B cell (primary cell): Measurements from ENCODE around the gene MEIS2. TPM values are rescaled to one million over a fixed set of nuclear protein-coding genes. Genes with fewer than 3 reads are reported as not detected.

Experiments
- ATAC-seq: fragments of 200-7000 bp; cut with Tn5 transposase; one replicate; pipeline ENCODE4 v1.10.0; 2021; ENCODE audit warnings: low read depth, mild to moderate bottlenecking, moderate number of reproducible peaks, moderate library complexity
- CTCF ChIA-PET: fragments of 350-600 bp; sonication (Branson Sonifier 250); formaldehyde crosslinking; loops from one replicate; lab custom pipeline; 2021; ENCODE audit warnings: antibody characterized with exemption, inconsistent platforms; lab: Charles Lee
- POLR2A ChIA-PET: fragments of 350-600 bp; sonication (Branson Sonifier 250); formaldehyde crosslinking; loops from one replicate; lab custom pipeline; 2021; ENCODE audit warnings: antibody characterized with exemption; lab: Charles Lee
- DNase-seq: peaks from one replicate; pipeline ENCODE4 v3.0.0; 2013
- H2AFZ ChIP-seq: 2 replicates; pipeline ENCODE4 v1.6.1; 2012; ENCODE audit warnings: mild to moderate bottlenecking, low read depth, low read length; ENCODE audit not compliant: insufficient read depth, poor library complexity, severe bottlenecking
- H3K27ac ChIP-seq, 2 donors: 1 replicate in 1 of 2; 2 replicates in 1 of 2; pipeline ENCODE4 v1.5.1; 2012 to 2013; ENCODE audit warnings: low read length in 2 of 2, mild to moderate bottlenecking in 2 of 2, moderate library complexity in 1 of 2
- H3K27me3 ChIP-seq, 4 experiments: fragments of 200-600 bp in 1 of 4; sonication (generic) in 1 of 4; replicated peaks in 1 of 4; 1 replicate in 2 of 4; 2 replicates in 2 of 4; pipeline versions ENCODE4 v1.6.1 to v1.7.0; 2013 to 2016; ENCODE audit warnings: low read length in 3 of 4, mild to moderate bottlenecking in 2 of 4, mixed read lengths in 1 of 4, moderate library complexity in 1 of 4; ENCODE audit not compliant: insufficient read depth in 4 of 4, control insufficient read depth in 3 of 4; ENCODE audit errors: control extremely low read depth in 1 of 4
- H3K36me3 ChIP-seq, 2 experiments: replicated peaks in 1 of 2; 1 replicate in 1 of 2; 2 replicates in 1 of 2; pipeline versions ENCODE4 v1.6.1 to v1.7.1; 2013; ENCODE audit warnings: low read length in 1 of 2; ENCODE audit not compliant: insufficient read depth in 2 of 2, control insufficient read depth in 1 of 2; ENCODE audit errors: control extremely low read depth in 1 of 2, extremely low read depth in 1 of 2
- H3K4me1 ChIP-seq, 2 donors: fragments of 200-600 bp in 1 of 2; sonication (generic) in 1 of 2; 1 replicate in 1 of 2; 2 replicates in 1 of 2; pipeline versions ENCODE4 v1.5.1 to v1.6.1; 2013 to 2017; ENCODE audit warnings: low read length in 2 of 2; ENCODE audit not compliant: control insufficient read depth in 2 of 2, insufficient read depth in 2 of 2
- H3K4me2 ChIP-seq: replicated peaks from 2 replicates; pipeline ENCODE3; 2012; ENCODE audit warnings: mild to moderate bottlenecking, low read depth, low read length; ENCODE audit not compliant: poor library complexity, severe bottlenecking
- H3K4me3 ChIP-seq, 5 experiments: fragments of 200-600 bp in 1 of 5; sonication (generic) in 1 of 5; 1 replicate in 3 of 5; 2 replicates in 2 of 5; pipeline versions ENCODE4 v1.5.1 to v1.7.0; 2011 to 2016; ENCODE audit warnings: low read length in 4 of 5, mild to moderate bottlenecking in 4 of 5, low read depth in 2 of 5, control low read depth in 1 of 5, moderate library complexity in 1 of 5; ENCODE audit not compliant: insufficient read depth in 1 of 5; ENCODE audit errors: control extremely low read depth in 1 of 5, extremely low read depth in 1 of 5
- H3K79me2 ChIP-seq: fragments of 200-600 bp; sonication (generic); one replicate; pipeline ENCODE4 v1.6.0; 2016; ENCODE audit warnings: low read length; ENCODE audit not compliant: control insufficient read depth, insufficient read depth
- H3K9ac ChIP-seq: fragments of 200-600 bp; sonication (generic); 2 replicates; pipeline ENCODE4 v1.6.1; 2017; ENCODE audit warnings: mild to moderate bottlenecking, low read length, moderate library complexity
- H3K9me3 ChIP-seq, 3 donors: one replicate each; pipeline versions ENCODE4 v1.6.1 to v1.7.1; 2013; ENCODE audit warnings: low read length in 2 of 3; ENCODE audit not compliant: control insufficient read depth in 2 of 3, insufficient read depth in 1 of 3; ENCODE audit errors: control extremely low read depth in 1 of 3
- H4K20me1 ChIP-seq: 2 replicates; pipeline ENCODE4 v1.6.0; 2012; ENCODE audit warnings: mild to moderate bottlenecking, low read length; ENCODE audit not compliant: insufficient read depth, control insufficient read depth, poor library complexity, severe bottlenecking
- H3K27ac Mint-ChIP-seq: one replicate; pipeline ENCODE4 v1.8.0; 2021; ENCODE audit warnings: mixed read lengths
- H3K27me3 Mint-ChIP-seq: one replicate; pipeline ENCODE4 v1.8.0; 2021; ENCODE audit warnings: mixed read lengths
- H3K4me1 Mint-ChIP-seq: one replicate; pipeline ENCODE4 v1.8.0; 2021; ENCODE audit warnings: mixed read lengths
- H3K4me3 Mint-ChIP-seq: one replicate; pipeline ENCODE4 v1.8.0; 2021; ENCODE audit warnings: mixed read lengths
- H3K9me3 Mint-ChIP-seq: one replicate; pipeline ENCODE4 v1.8.0; 2022; ENCODE audit warnings: mixed read lengths; ENCODE audit not compliant: insufficient read depth
- CTCF ChIP-seq: fragments of 200-600 bp; IDR thresholded peaks from one replicate; pipeline ENCODE4 v1.8.0; 2022; ENCODE audit warnings: antibody characterized with exemption, mild to moderate bottlenecking
- EZH2 ChIP-seq: IDR thresholded peaks from 2 replicates; pipeline ENCODE4 v1.6.1; 2012; ENCODE audit warnings: borderline replicate concordance, low read depth, mild to moderate bottlenecking, moderate library complexity, low read length; ENCODE audit not compliant: insufficient read depth, poor library complexity, severe bottlenecking
- WGBS: methylation state at CpG from one replicate; pipeline ENCODE4 v1.1.5; 2013; ENCODE audit warnings: missing lambda C conversion rate; ENCODE audit not compliant: insufficient coverage; 5-methylcytosine and 5-hydroxymethylcytosine counted together
- intact Hi-C: fragments of 100-400 bp; cut with micrococcal nuclease; formaldehyde crosslinking; loops from one replicate; pipeline ENCODE4 v1.10.0; 2022
- polyA plus RNA-seq: library from polyadenylated mRNA; depleted of rRNA; stranded (reverse); fragments of >200 nt; gene quantifications from 2 replicates; pipeline ENCODE4 v1.2.3, GENCODE V29; 2012
- total RNA-seq, 2 donors: library from RNA; stranded (reverse); fragments of 120-200 nt in 1 of 2; gene quantifications; 1 replicate in 1 of 2; 2 replicates in 1 of 2; pipeline versions ENCODE4 v1.2.3 to v1.2.4, GENCODE V29; 2013 to 2022

The MEIS2 gene
- total and polyA plus RNA-seq, 2 donors (not counting 1 experiment from before 2014, with no cell fraction given) = 0.22 TPM; not detected in 1

GRCh38 chr15:36936613-36937012 is 163.7 kb downstream of the MEIS2 start:
- Histone ChIP-seq H2AFZ (no peak overlapping the region), H3K4me3 (no peak overlapping the region), H4K20me1 (no peaks in the 10 kb centered on the region), H3K27me3 (no peaks in the 10 kb centered on the region), H3K9me3 (no peaks in the 10 kb centered on the region), H3K9ac (no peak overlapping the region), H3K27ac (no peak overlapping the region), H3K36me3 (no peaks in the 10 kb centered on the region), H3K4me1 (no peaks in the 10 kb centered on the region), H3K4me2 (no peak overlapping the region), H3K79me2 (no peaks in the 10 kb centered on the region)
- ATAC-seq = no peak
- ChIA-PET POLR2A (no interaction called here), CTCF (no interaction called here)
- Mint-ChIP-seq H3K9me3 (no peaks in the 10 kb centered on the region), H3K4me1 (no peaks in the 10 kb centered on the region), H3K4me3 (no peak overlapping the region), H3K27ac (no peak overlapping the region), H3K27me3 (peaks cover 14% of the 10 kb centered on the region)
- no peak for DNase-seq
- no peak for TF ChIP-seq EZH2
- no peak for TF ChIP-seq CTCF
- intact Hi-C loops = no loop called here

DNA sequence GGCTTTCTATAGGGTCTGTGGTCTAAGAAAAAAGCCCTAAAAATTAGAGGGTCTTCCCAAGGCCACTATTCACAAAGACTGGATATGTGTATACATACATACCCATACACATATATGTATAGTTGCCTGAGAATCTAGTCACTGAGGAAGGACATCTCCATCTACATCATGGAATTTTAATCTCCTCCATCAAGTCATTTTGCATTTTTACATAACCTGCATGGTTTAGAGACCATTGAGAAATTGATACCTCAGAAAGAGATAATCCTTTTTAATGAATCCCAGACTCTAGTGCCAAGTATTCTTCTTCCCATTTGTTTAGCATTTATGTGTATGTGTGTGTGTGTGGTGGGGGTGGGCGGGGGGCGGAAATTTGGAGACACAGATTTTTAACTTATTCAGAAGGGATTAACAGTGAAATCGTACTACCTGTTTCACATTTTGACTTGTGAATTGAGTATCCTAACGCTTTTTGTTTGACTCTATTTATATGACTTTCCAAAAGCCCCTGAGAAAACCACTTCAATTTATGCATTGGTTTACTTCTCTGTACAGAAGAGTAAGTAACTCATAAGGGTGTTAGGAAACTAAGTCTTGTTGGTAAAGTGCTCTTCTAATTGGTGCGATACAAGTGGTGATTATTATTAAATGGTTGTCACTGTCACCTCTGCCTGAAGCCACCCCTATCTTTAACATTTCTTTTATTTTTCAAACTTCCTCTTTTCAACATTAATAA is 166.9 kb downstream of the MEIS2 start:
- Mint-ChIP-seq H3K4me3 (no peak overlapping the region), H3K4me1 (no peaks in the 10 kb centered on the region), H3K27ac (no peak overlapping the region), H3K9me3 (no peaks in the 10 kb centered on the region), H3K27me3 (peaks cover 4% of the 10 kb centered on the region)
- DNase-seq (no peak), ATAC-seq (no peak)
- no peak overlapping the region for H3K4me3 ChIP-seq
- no peaks in the 10 kb centered on the region for H3K27me3 ChIP-seq
- no CpG with 5 or more reads among the region's 5 CpGs for WGBS
- H2AFZ ChIP-seq = no peak overlapping the region
- no peak overlapping the region for H3K4me2 ChIP-seq
- TF ChIP-seq EZH2 (no peak), CTCF (no peak)
- no peaks in the 10 kb centered on the region for H3K4me1 ChIP-seq
- intact Hi-C loops = no loop called here
- no peaks in the 10 kb centered on the region for H3K9me3 ChIP-seq
- H3K79me2 ChIP-seq = no peaks in the 10 kb centered on the region
- H3K27ac ChIP-seq = no peak overlapping the region
- POLR2A ChIA-PET = no interaction called here
- no peaks in the 10 kb centered on the region for H3K36me3 ChIP-seq
- no peaks in the 10 kb centered on the region for H4K20me1 ChIP-seq
- CTCF ChIA-PET = no interaction called here
- H3K9ac ChIP-seq = no peak overlapping the region
